GM12878 (cell line): ENCODE measurements around the gene PIGM. TPM values are rescaled to one million over a fixed set of nuclear protein-coding genes. Genes with fewer than 3 reads are reported as not detected.

Experiments used
- ATAC-seq: fragments of 200-7000 bp; cut with Tn5 transposase; 3 replicates; pipeline ENCODE4 v1.9.1; 2020; ENCODE audit warnings: mild to moderate bottlenecking, moderate library complexity
- BruUV-seq: library from RNA; stranded (reverse); fragments of 400-500 nt; replicated peaks from 2 replicates; lab custom pipeline; 2021; lab: Mats Ljungman, UMichigan
- CTCF ChIA-PET: fragments of 300-600 bp; sonication (Branson Sonifier 250); formaldehyde crosslinking; extraction: SDS; loops from one replicate; lab custom pipeline; 2021; ENCODE audit warnings: inconsistent platforms; lab: Yijun Ruan, JAX
- POLR2A ChIA-PET: fragments of 350-600 bp; formaldehyde crosslinking; extraction: SDS; loops from one replicate; lab custom pipeline; 2021; ENCODE audit warnings: inconsistent platforms; lab: Charles Lee
- RAD21 ChIA-PET: fragments of 300-600 bp; sonication (Branson Sonifier 250); formaldehyde crosslinking; loops from one replicate; lab custom pipeline; 2023; ENCODE audit warnings: antibody characterized with exemption; ENCODE audit not compliant: unreplicated experiment; lab: Charles Lee
- SMC1A ChIA-PET: fragments of 300-600 bp; sonication (Branson Sonifier 250); formaldehyde crosslinking; loops from one replicate; lab custom pipeline; 2023; ENCODE audit not compliant: unreplicated experiment, uncharacterized antibody; lab: Charles Lee
- DNase-seq: peaks from one replicate; pipeline ENCODE4 v3.0.0-alpha.2; 2011; ENCODE audit warnings: low read depth, low spot score
- FAIRE-seq: peaks from 3 replicates; lab custom pipeline; 2011; peaks lifted over from hg19 to GRCh38; lab: Jason Lieb, UNC
- H2AFZ ChIP-seq: 2 replicates; pipeline ENCODE4 v1.6.0; 2011; ENCODE audit warnings: low read depth, low read length, control low read depth; ENCODE audit not compliant: control insufficient read depth
- H3K27ac ChIP-seq: 2 replicates; pipeline ENCODE4 v1.5.1; 2011; ENCODE audit warnings: control low read depth; ENCODE audit not compliant: control insufficient read depth, insufficient read depth
- H3K27me3 ChIP-seq, 2 experiments: replicated peaks in 1 of 2; 2 replicates each; pipeline versions ENCODE4 v1.6.0 to v1.6.1; 2011; ENCODE audit warnings: low read length in 1 of 2; ENCODE audit not compliant: control insufficient read depth in 2 of 2, insufficient read depth in 2 of 2
- H3K36me3 ChIP-seq, 2 experiments: 2 replicates each; pipeline ENCODE4 v1.5.1; 2011; ENCODE audit warnings: low read length in 1 of 2; ENCODE audit not compliant: control insufficient read depth in 2 of 2, insufficient read depth in 2 of 2
- H3K4me1 ChIP-seq: 2 replicates; pipeline ENCODE4 v1.6.1; 2011; ENCODE audit warnings: mild to moderate bottlenecking, low read length, moderate library complexity, mixed read lengths; ENCODE audit not compliant: control insufficient read depth, insufficient read depth
- H3K4me2 ChIP-seq: 2 replicates; pipeline ENCODE4 v1.6.0; 2011; ENCODE audit warnings: control low read depth; ENCODE audit not compliant: control insufficient read depth, insufficient read depth
- H3K4me3 ChIP-seq: fragments of 200-600 bp; sonication (generic); 2 replicates; pipeline ENCODE4 v1.5.1; 2016
- H3K79me2 ChIP-seq: 2 replicates; pipeline ENCODE4 v1.6.0; 2011; ENCODE audit warnings: low read length; ENCODE audit not compliant: control insufficient read depth, insufficient read depth
- H3K9ac ChIP-seq: 2 replicates; pipeline ENCODE4 v1.8.0; 2011; ENCODE audit warnings: low read length, control low read depth, mixed read lengths; ENCODE audit not compliant: control insufficient read depth, insufficient read depth
- H3K9me3 ChIP-seq: replicated peaks from 3 replicates; pipeline ENCODE4 v1.5.1; 2011; ENCODE audit warnings: mild to moderate bottlenecking, low read length; ENCODE audit not compliant: control insufficient read depth, insufficient read depth
- H4K20me1 ChIP-seq: 2 replicates; pipeline ENCODE4 v1.6.0; 2011; ENCODE audit not compliant: control insufficient read depth, insufficient read depth
- BHLHE40 ChIP-seq, 2 experiments: fragments of 450-650 bp in 1 of 2; IDR thresholded peaks; 2 replicates each; pipeline ENCODE4 v1.6.1; 2011 to 2017; ENCODE audit warnings: low read depth in 2 of 2, borderline replicate concordance in 1 of 2, improper control_type of control experiment in 1 of 2, low read length in 1 of 2, mild to moderate bottlenecking in 1 of 2
- EED ChIP-seq: sonication (generic); IDR thresholded peaks from 2 replicates; pipeline ENCODE4 v1.6.1; 2016; ENCODE audit warnings: antibody characterized with exemption, low read depth
- JUND ChIP-seq: IDR thresholded peaks from 2 replicates; pipeline ENCODE4 v1.6.1; 2012; ENCODE audit warnings: low read depth, mild to moderate bottlenecking, low read length, improper control_type of control experiment, moderate library complexity
- NBN ChIP-seq: fragments of 450-650 bp; IDR thresholded peaks from 2 replicates; pipeline ENCODE4 v1.6.1; 2016
- POLR2A ChIP-seq: IDR thresholded peaks from 2 replicates; pipeline ENCODE4 v1.6.1; 2011; ENCODE audit warnings: low read depth, mild to moderate bottlenecking, low read length
- RAD51 ChIP-seq: fragments of 450-650 bp; IDR thresholded peaks from 2 replicates; pipeline ENCODE4 v1.6.1; 2016; ENCODE audit warnings: moderate library complexity, mild to moderate bottlenecking, inconsistent platforms
- RELA ChIP-seq: fragments of 450-650 bp; IDR thresholded peaks from 2 replicates; pipeline ENCODE4 v1.8.0; 2014; ENCODE audit warnings: borderline replicate concordance; ENCODE audit not compliant: partially characterized antibody
- TARDBP ChIP-seq: IDR thresholded peaks from 2 replicates; pipeline ENCODE4 v1.6.1; 2016; ENCODE audit warnings: borderline replicate concordance
- YBX1 ChIP-seq: fragments of 450-650 bp; IDR thresholded peaks from 2 replicates; pipeline ENCODE4 v1.6.1; 2016; ENCODE audit warnings: antibody characterized with exemption
- YY1 ChIP-seq: IDR thresholded peaks from 2 replicates; pipeline ENCODE4 v1.6.1; 2011; ENCODE audit warnings: low read depth, mild to moderate bottlenecking, low read length
- WGBS: methylation state at CpG from one replicate; pipeline ENCODE4 v1.1.6; 2016; ENCODE audit warnings: low lambda C conversion rate; ENCODE audit not compliant: insufficient replicate concordance, insufficient coverage; ENCODE audit errors: missing lambda C conversion rate; 5-methylcytosine and 5-hydroxymethylcytosine counted together
- in situ Hi-C: fragments of 300-500 bp; cut with MboI; formaldehyde crosslinking; loops from 9 replicates; pipeline ENCODE4 v1.14.3; 2018; ENCODE audit warnings: mixed read lengths
- intact Hi-C: fragments of 100-400 bp; cut with micrococcal nuclease; formaldehyde crosslinking; loops from one replicate; pipeline ENCODE4 v1.14.2; 2022; ENCODE audit not compliant: unreplicated experiment
- polyA plus RNA-seq, 11 experiments: library from polyadenylated mRNA; depleted of rRNA in 4 of 11; unstranded in 6 of 11; stranded (reverse) in 5 of 11; fragments of >200 nt; fragmentation: Nextera tagmentation in 4 of 11; fragmentation: Illumina TruSeq in 1 of 11; extraction: Ambion mirVana in 4 of 11; extraction: Trizol in 1 of 11; gene quantifications; 1 replicate in 1 of 11; 2 replicates in 10 of 11; pipeline versions ENCODE4 v1.2.1 to v1.2.3, GENCODE V29; 2011 to 2016; ENCODE audit warnings: inconsistent platforms in 2 of 11, missing spikeins in 2 of 11, low read depth in 1 of 11
- total RNA-seq, 4 experiments: library from RNA; depleted of rRNA in 3 of 4; stranded (reverse); fragments of >200 nt in 3 of 4; fragmentation: Illumina TruSeq in 1 of 4; extraction: Trizol in 1 of 4; gene quantifications; 2 replicates each; pipeline versions ENCODE4 v1.2.1 to v1.2.3, GENCODE V29; 2013 to 2021
- TF ChIP-seq, protein P1 (sequence below): IDR thresholded peaks from 2 replicates; pipeline ENCODE4 v1.6.1; 2011; ENCODE audit warnings: mild to moderate bottlenecking, low read depth, low read length, moderate library complexity; ENCODE audit not compliant: insufficient replicate concordance
- TF ChIP-seq, protein P2 (sequence below): fragments of 450-650 bp; IDR thresholded peaks from 2 replicates; pipeline ENCODE4 v1.6.1; 2017; ENCODE audit warnings: antibody characterized with exemption, mild to moderate bottlenecking, moderate library complexity
- TF ChIP-seq, protein P3 (sequence below): fragments of 150-350 bp; IDR thresholded peaks from 2 replicates; pipeline ENCODE4 v1.6.1; 2016; ENCODE audit warnings: low read depth, low read length
- TF ChIP-seq, protein P4 (sequence below): IDR thresholded peaks from 2 replicates; pipeline ENCODE4 v1.6.1; 2012; ENCODE audit warnings: low read length, inconsistent platforms

PIGM gene
- total and polyA plus RNA-seq, 10 of the 15 experiments (the other 5 are each of a cell fraction or from before 2014, with no cell fraction given) = 2.6 to 6.1 (median 4.6) TPM

DNA sequence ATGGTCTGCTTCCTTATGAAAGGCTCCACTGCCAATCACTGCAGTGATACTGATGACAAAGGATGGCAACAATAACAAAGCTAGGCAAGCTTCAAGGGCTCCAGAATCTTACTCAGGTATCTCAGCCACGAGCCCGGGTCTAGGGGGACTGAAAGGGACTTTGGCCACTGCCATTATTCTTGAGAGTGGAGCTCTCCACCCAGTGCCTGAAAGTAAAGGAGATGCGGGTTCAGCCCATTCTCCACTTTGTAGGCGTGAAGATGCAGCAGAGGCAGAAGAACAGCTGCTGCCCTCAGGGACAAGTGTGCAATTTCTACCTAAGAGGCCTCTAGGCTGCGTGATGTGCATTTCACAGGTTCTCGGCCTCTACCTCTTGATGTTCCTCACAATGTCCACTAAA lies 46.3 kb downstream of the PIGM start:
- no peak for ATAC-seq
- ChIA-PET POLR2A (no interaction called here), RAD21 (no interaction called here), SMC1A (interaction anchor here (1.5 kb wide), 1 partner anchor 22 kb away, joined by 4 read pairs; no protein-coding TSS in a partner anchor), CTCF (interaction anchor here (0.8 to 1.6 kb wide), 2 partner anchors 22 to 46 kb away, joined by 4 to 5 read pairs; no protein-coding TSS in a partner anchor)
- Histone ChIP-seq H3K9ac (no peak overlapping the region), H3K4me1 (no peaks in the 10 kb centered on the region), H3K9me3 (no peaks in the 10 kb centered on the region), H3K4me3 (no peak overlapping the region), H2AFZ (no peak overlapping the region), H3K36me3 (no peaks in the 10 kb centered on the region), H3K4me2 (no peak overlapping the region), H3K27me3 (peaks cover 0 to 2% of the 10 kb centered on the region in 2 experiments; a peak in 1 of 4 replicates), H3K27ac (no peak overlapping the region), H4K20me1 (no peaks in the 10 kb centered on the region), H3K79me2 (no peaks in the 10 kb centered on the region)
- in situ Hi-C loops (no loop called here), intact Hi-C loops (no loop called here)
- BruUV-seq = no TSS peak
- no peak for FAIRE-seq
- 20% methylated on average over 6 of the region's 6 CpGs for WGBS
- DNase-seq = no peak
- TF ChIP-seq RAD51 (no peak), YBX1 (no peak), RELA (no peak), TARDBP (no peak), NBN (no peak), EED (no peak), POLR2A (no peak), JUND (no peak), BHLHE40 (IDR thresholded peaks at IDR 0.05; ENCODE audit: borderline replicate concordance in 1 of 2, low read depth in 2 of 2, low read length in 1 of 2) (no peak), YY1 (no peak)
- TF ChIP-seq, protein P1, sequence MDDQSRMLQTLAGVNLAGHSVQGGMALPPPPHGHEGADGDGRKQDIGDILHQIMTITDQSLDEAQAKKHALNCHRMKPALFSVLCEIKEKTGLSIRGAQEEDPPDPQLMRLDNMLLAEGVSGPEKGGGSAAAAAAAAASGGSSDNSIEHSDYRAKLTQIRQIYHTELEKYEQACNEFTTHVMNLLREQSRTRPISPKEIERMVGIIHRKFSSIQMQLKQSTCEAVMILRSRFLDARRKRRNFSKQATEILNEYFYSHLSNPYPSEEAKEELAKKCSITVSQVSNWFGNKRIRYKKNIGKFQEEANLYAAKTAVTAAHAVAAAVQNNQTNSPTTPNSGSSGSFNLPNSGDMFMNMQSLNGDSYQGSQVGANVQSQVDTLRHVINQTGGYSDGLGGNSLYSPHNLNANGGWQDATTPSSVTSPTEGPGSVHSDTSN = no peak
- TF ChIP-seq, protein P2, sequence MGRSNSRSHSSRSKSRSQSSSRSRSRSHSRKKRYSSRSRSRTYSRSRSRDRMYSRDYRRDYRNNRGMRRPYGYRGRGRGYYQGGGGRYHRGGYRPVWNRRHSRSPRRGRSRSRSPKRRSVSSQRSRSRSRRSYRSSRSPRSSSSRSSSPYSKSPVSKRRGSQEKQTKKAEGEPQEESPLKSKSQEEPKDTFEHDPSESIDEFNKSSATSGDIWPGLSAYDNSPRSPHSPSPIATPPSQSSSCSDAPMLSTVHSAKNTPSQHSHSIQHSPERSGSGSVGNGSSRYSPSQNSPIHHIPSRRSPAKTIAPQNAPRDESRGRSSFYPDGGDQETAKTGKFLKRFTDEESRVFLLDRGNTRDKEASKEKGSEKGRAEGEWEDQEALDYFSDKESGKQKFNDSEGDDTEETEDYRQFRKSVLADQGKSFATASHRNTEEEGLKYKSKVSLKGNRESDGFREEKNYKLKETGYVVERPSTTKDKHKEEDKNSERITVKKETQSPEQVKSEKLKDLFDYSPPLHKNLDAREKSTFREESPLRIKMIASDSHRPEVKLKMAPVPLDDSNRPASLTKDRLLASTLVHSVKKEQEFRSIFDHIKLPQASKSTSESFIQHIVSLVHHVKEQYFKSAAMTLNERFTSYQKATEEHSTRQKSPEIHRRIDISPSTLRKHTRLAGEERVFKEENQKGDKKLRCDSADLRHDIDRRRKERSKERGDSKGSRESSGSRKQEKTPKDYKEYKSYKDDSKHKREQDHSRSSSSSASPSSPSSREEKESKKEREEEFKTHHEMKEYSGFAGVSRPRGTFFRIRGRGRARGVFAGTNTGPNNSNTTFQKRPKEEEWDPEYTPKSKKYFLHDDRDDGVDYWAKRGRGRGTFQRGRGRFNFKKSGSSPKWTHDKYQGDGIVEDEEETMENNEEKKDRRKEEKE = no peak
- TF ChIP-seq, protein P3, sequence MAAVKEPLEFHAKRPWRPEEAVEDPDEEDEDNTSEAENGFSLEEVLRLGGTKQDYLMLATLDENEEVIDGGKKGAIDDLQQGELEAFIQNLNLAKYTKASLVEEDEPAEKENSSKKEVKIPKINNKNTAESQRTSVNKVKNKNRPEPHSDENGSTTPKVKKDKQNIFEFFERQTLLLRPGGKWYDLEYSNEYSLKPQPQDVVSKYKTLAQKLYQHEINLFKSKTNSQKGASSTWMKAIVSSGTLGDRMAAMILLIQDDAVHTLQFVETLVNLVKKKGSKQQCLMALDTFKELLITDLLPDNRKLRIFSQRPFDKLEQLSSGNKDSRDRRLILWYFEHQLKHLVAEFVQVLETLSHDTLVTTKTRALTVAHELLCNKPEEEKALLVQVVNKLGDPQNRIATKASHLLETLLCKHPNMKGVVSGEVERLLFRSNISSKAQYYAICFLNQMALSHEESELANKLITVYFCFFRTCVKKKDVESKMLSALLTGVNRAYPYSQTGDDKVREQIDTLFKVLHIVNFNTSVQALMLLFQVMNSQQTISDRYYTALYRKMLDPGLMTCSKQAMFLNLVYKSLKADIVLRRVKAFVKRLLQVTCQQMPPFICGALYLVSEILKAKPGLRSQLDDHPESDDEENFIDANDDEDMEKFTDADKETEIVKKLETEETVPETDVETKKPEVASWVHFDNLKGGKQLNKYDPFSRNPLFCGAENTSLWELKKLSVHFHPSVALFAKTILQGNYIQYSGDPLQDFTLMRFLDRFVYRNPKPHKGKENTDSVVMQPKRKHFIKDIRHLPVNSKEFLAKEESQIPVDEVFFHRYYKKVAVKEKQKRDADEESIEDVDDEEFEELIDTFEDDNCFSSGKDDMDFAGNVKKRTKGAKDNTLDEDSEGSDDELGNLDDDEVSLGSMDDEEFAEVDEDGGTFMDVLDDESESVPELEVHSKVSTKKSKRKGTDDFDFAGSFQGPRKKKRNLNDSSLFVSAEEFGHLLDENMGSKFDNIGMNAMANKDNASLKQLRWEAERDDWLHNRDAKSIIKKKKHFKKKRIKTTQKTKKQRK = no peak
- TF ChIP-seq, protein P4, sequence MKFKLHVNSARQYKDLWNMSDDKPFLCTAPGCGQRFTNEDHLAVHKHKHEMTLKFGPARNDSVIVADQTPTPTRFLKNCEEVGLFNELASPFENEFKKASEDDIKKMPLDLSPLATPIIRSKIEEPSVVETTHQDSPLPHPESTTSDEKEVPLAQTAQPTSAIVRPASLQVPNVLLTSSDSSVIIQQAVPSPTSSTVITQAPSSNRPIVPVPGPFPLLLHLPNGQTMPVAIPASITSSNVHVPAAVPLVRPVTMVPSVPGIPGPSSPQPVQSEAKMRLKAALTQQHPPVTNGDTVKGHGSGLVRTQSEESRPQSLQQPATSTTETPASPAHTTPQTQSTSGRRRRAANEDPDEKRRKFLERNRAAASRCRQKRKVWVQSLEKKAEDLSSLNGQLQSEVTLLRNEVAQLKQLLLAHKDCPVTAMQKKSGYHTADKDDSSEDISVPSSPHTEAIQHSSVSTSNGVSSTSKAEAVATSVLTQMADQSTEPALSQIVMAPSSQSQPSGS = no peak
